ENCODE results near the gene CUBN. TPM values are rescaled to one million over a fixed set of nuclear protein-coding genes. Genes with fewer than 3 reads are reported as not detected.
"Not testable (repeated sequence)": the region's sequence is repeated elsewhere in the genome, so short reads cannot be mapped to it uniquely, and the experiment has no call there.

The CUBN gene
- total and polyA plus RNA-seq, 8 donors = under 0.01 to 16.3 (median 1.2) TPM

GRCh38 chr10:17120694-17121093 lies 8.9 kb downstream of the CUBN start:
- Histone ChIP-seq H3K27ac (no peak overlapping the region), H3K4me3 (no peak overlapping the region), H3K36me3 (no peaks in the 10 kb centered on the region), H3K9me3 (no peaks in the 10 kb centered on the region), H3K4me1 (peaks cover 0 to 3% (median 0%) of the 10 kb centered on the region in 4 donors), H3K27me3 (no peaks in the 10 kb centered on the region)
- TF ChIP-seq CTCF (IDR thresholded peaks at IDR 0.05) = no peak
- no peak for TF ChIP-seq EP300 (IDR thresholded peaks at IDR 0.05)
- no peak for TF ChIP-seq POLR2A (IDR thresholded peaks at IDR 0.05)
- no peak for TF ChIP-seq POLR2AphosphoS5 (IDR thresholded peaks at IDR 0.05)
- DNase-seq = no peak
- WGBS, 5 donors = 63 to 68% (median 65%) methylated on average over 3 of the region's 3 CpGs
- intact Hi-C loops (cut with DNase I; ENCODE audit: low total_unique reads) = no loop called here

GRCh38 chr10:17119845-17120244 lies 9.8 kb downstream of the CUBN start:
- no peak for DNase-seq
- Histone ChIP-seq H3K27me3 (no peaks in the 10 kb centered on the region), H3K36me3 (no peaks in the 10 kb centered on the region), H3K4me3 (no peak overlapping the region), H3K9me3 (no peaks in the 10 kb centered on the region), H3K4me1 (peaks cover 0 to 3% (median 0%) of the 10 kb centered on the region in 4 donors), H3K27ac (no peak overlapping the region)
- intact Hi-C loops (cut with DNase I; ENCODE audit: low total_unique reads) = no loop called here
- no peak for TF ChIP-seq EP300 (IDR thresholded peaks at IDR 0.05)
- TF ChIP-seq POLR2AphosphoS5 (IDR thresholded peaks at IDR 0.05) = no peak
- TF ChIP-seq CTCF (IDR thresholded peaks at IDR 0.05) = no peak
- no peak for TF ChIP-seq POLR2A (IDR thresholded peaks at IDR 0.05)
- WGBS, 5 donors = 67 to 79% (median 74%) methylated on average over 3 of the region's 3 CpGs

GRCh38 chr10:17116193-17116592 lies 13.4 kb downstream of the CUBN start:
- no peak overlapping the region for H3K4me3 ChIP-seq
- H3K4me1 ChIP-seq = no peaks in the 10 kb centered on the region

GRCh38 chr10:17115683-17116082 lies 13.9 kb downstream of the CUBN start:
- Histone ChIP-seq H3K4me1 (no peaks in the 10 kb centered on the region), H3K27ac (no peak overlapping the region), H3K36me3 (no peaks in the 10 kb centered on the region), H3K27me3 (no peaks in the 10 kb centered on the region), H3K4me3 (no peak overlapping the region), H3K9me3 (no peaks in the 10 kb centered on the region)
- intact Hi-C loops (cut with DNase I; ENCODE audit: low total_unique reads) = no loop called here
- WGBS, 5 donors = 44 to 62% (median 53%) methylated on average over 5 of the region's 5 CpGs
- TF ChIP-seq POLR2A (IDR thresholded peaks at IDR 0.05) (no peak), EP300 (IDR thresholded peaks at IDR 0.05) (no peak), POLR2AphosphoS5 (IDR thresholded peaks at IDR 0.05) (no peak), CTCF (IDR thresholded peaks at IDR 0.05) (no peak)
- DNase-seq = no peak

More at GRCh38 chr10:17116193-17116592, 13.4 kb downstream of the CUBN start:
- Histone ChIP-seq H3K9me3 (no peaks in the 10 kb centered on the region), H3K27ac (no peak overlapping the region), H3K36me3 (no peaks in the 10 kb centered on the region), H3K27me3 (no peaks in the 10 kb centered on the region)
- WGBS, 5 donors = 59 to 67% (median 63%) methylated on average over 5 of the region's 5 CpGs
- TF ChIP-seq EP300 (IDR thresholded peaks at IDR 0.05) (no peak), CTCF (IDR thresholded peaks at IDR 0.05) (no peak), POLR2A (IDR thresholded peaks at IDR 0.05) (no peak), POLR2AphosphoS5 (IDR thresholded peaks at IDR 0.05) (no peak)
- DNase-seq = no peak
- intact Hi-C loops (cut with DNase I; ENCODE audit: low total_unique reads) = no loop called here

GRCh38 chr10:17114878-17115444 lies 14.7 kb downstream of the CUBN start:
- H3K27me3 ChIP-seq; H3K27ac ChIP-seq; DNase-seq; H3K4me1 ChIP-seq; H3K36me3 ChIP-seq; intact Hi-C loops (cut with DNase I; ENCODE audit: low total_unique reads); H3K9me3 ChIP-seq; H3K4me3 ChIP-seq: not testable (repeated sequence)
- WGBS, 5 donors = 89 to 96% (median 92%) methylated on average over 13 of the region's 13 CpGs
